Psoas muscle (tissue), 8 donors: Measurements from ENCODE around the gene CNTRL. TPM values are rescaled to one million over a fixed set of nuclear protein-coding genes. Genes with fewer than 3 reads are reported as not detected.

ENCODE experiments used
- ATAC-seq, 4 donors: fragments of 200-7000 bp; cut with Tn5 transposase; one replicate each; pipeline ENCODE4 v1.9.1; 2020; ENCODE audit warnings: moderate library complexity in 3 of 4, mild to moderate bottlenecking in 2 of 4
- DNase-seq, 2 donors: peaks; one replicate each; pipeline ENCODE4 v3.0.0-alpha.2; 2020
- H3K27ac ChIP-seq: fragments of 200-600 bp; one replicate; pipeline ENCODE4 v1.8.0; 2022
- H3K27me3 ChIP-seq, 3 donors: fragments of 200-600 bp in 1 of 3; one replicate each; pipeline versions ENCODE4 v1.6.1 to v1.8.0; 2013 to 2022; ENCODE audit warnings: low read length in 2 of 3, mild to moderate bottlenecking in 2 of 3, moderate library complexity in 1 of 3; ENCODE audit not compliant: insufficient read depth in 3 of 3
- H3K36me3 ChIP-seq, 2 donors: fragments of 200-600 bp in 1 of 2; one replicate each; pipeline versions ENCODE4 v1.6.1 to v1.8.0; 2013 to 2022; ENCODE audit warnings: low read depth in 1 of 2, mild to moderate bottlenecking in 1 of 2, moderate library complexity in 1 of 2; ENCODE audit not compliant: insufficient read depth in 1 of 2
- H3K4me1 ChIP-seq: fragments of 200-600 bp; one replicate; pipeline ENCODE4 v1.8.0; 2022
- H3K4me3 ChIP-seq: fragments of 200-600 bp; one replicate; pipeline ENCODE4 v1.8.0; 2022; ENCODE audit warnings: mild to moderate bottlenecking
- H3K9me3 ChIP-seq: fragments of 200-600 bp; one replicate; pipeline ENCODE4 v1.8.0; 2022
- WGBS, 3 donors: extraction: QIAGEN DNeasy Blood & Tissue Kit; methylation state at CpG; one replicate each; pipeline versions ENCODE4 v1.1.6 to v1.1.7; 2013; 5-methylcytosine and 5-hydroxymethylcytosine counted together
- intact Hi-C, 2 donors: fragments of 100-400 bp; cut with DNase I; formaldehyde crosslinking; loops; one replicate each; pipeline versions ENCODE4 v1.11.0 to v1.14.2; 2022
- polyA plus RNA-seq, 3 donors: library from polyadenylated mRNA; stranded (reverse); fragments of 200-250 nt; gene quantifications; one replicate each; pipeline ENCODE4 v1.2.3, GENCODE V29; 2013
- total RNA-seq, 4 donors: library from RNA; stranded (reverse); fragmentation: NEBNext Ultra II Directional in 2 of 4; extraction: Animal tissue kit (Norgen Biotek cat#: 25700) in 2 of 4; gene quantifications; one replicate each; pipeline versions ENCODE4 v1.2.1 to v1.2.4, GENCODE V29; 2021 to 2023
- TF ChIP-seq, protein P1 (sequence below): fragments of 200-600 bp; IDR thresholded peaks from one replicate; pipeline ENCODE4 v1.8.0; 2022; ENCODE audit warnings: antibody characterized with exemption
- donor health status: healthy with polysubstance abuse.
- donor health status: DM: no; HTN: no; CAD: no; lungs with moderate emphysema.
- donor health status: Bipolar disorder and iron deficiency.
- donor health status: healthy.
- donor health status: DM: yes; HTN: yes; CAD: no.
- donor health status: DM: no; HTN: no; CAD: no.
- donor health status: DM: no; HTN: no; CAD: no.
- donor health status: DM: yes; HTN: yes; CAD: no.

The CNTRL gene
- total and polyA plus RNA-seq, 7 donors: 1.00 to 2.4 (median 1.3) TPM

DNA sequence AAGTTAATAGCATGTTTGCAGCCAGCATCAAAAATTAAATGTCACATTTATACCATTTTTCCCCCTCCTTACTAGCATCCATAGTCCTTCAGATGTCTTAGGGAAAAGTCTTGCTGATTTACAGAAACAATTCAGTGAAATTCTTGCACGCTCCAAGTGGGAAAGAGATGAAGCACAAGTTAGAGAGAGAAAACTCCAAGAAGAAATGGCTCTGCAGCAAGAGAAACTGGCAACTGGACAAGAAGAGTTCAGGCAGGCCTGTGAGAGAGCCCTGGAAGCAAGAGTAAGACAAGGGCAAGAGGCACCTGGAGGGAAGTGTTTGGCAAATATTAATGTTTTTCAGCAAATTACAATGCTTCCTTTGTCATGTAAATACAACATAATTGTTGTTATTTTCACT is 66.6 kb downstream of the CNTRL start:
- Histone ChIP-seq H3K27me3 (no peaks in the 10 kb centered on the region), H3K4me3 (no peak overlapping the region), H3K4me1 (no peaks in the 10 kb centered on the region), H3K27ac (no peak overlapping the region), H3K9me3 (no peaks in the 10 kb centered on the region), H3K36me3 (peaks cover 3 to 91% of the 10 kb centered on the region in 2 donors)
- WGBS, 3 donors: 87 to 91% (median 89%) methylated on average over 1 of the region's 1 CpG
- intact Hi-C loops: no loop called here
- ATAC-seq: no peak
- no peak for DNase-seq
- TF ChIP-seq, protein P1, sequence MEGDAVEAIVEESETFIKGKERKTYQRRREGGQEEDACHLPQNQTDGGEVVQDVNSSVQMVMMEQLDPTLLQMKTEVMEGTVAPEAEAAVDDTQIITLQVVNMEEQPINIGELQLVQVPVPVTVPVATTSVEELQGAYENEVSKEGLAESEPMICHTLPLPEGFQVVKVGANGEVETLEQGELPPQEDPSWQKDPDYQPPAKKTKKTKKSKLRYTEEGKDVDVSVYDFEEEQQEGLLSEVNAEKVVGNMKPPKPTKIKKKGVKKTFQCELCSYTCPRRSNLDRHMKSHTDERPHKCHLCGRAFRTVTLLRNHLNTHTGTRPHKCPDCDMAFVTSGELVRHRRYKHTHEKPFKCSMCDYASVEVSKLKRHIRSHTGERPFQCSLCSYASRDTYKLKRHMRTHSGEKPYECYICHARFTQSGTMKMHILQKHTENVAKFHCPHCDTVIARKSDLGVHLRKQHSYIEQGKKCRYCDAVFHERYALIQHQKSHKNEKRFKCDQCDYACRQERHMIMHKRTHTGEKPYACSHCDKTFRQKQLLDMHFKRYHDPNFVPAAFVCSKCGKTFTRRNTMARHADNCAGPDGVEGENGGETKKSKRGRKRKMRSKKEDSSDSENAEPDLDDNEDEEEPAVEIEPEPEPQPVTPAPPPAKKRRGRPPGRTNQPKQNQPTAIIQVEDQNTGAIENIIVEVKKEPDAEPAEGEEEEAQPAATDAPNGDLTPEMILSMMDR: no peak

DNA sequence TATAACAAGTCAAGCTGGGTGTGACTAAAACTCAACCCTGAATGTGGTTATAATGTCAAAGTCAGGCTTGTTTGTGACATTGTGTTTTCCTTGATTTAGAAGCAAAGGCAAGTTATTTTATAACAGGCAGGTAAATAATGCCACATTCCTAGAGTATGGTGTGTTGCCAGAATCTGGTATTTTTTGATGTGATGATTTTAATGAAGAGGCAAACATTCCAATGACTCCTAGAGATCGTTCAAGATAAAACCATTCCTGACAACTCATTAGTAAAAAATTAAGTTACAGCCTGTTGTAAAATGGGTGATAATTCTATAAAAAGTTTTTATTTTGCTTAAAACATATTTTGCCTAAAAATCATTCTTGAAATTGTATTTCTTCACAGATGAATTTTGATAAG is 67.0 kb downstream of the CNTRL start:
- intact Hi-C loops: no loop called here
- TF ChIP-seq, protein P1: no peak
- 89 to 94% (median 93%) methylated on average over 1 of the region's 1 CpG for WGBS, 3 donors

DNA sequence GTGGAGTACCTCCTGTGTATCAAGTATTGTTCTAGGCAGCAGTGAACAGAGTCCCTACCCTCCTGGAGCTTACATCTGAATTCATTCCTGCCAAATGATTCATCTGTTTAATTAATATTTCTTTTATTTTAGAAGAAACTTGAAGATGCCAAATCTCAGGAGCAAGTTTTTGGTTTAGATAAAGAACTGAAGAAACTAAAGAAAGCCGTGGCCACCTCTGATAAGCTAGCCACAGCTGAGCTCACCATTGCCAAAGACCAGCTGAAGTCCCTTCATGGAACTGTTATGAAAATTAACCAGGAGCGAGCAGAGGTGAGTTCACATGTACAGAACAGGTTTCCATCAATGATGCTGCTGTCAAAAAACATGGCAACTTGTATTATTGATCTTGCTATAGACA is 69.0 kb downstream of the CNTRL start:
- TF ChIP-seq, protein P1: no peak
- no peak for ATAC-seq
- Histone ChIP-seq H3K4me1 (no peaks in the 10 kb centered on the region), H3K9me3 (no peaks in the 10 kb centered on the region), H3K4me3 (no peak overlapping the region), H3K27me3 (no peaks in the 10 kb centered on the region), H3K27ac (no peak overlapping the region), H3K36me3 (peaks cover 6 to 95% of the 10 kb centered on the region in 2 donors)
- WGBS, 3 donors: 94 to 99% (median 96%) methylated on average over 2 of the region's 2 CpGs
- intact Hi-C loops: no loop called here
- no peak for DNase-seq

More for the DNA sequence above, 67.0 kb downstream of the CNTRL start:
- H3K27ac ChIP-seq: no peak overlapping the region
- H3K27me3 ChIP-seq: no peaks in the 10 kb centered on the region
- no peak for ATAC-seq
- peaks cover 3 to 95% of the 10 kb centered on the region in 2 donors for H3K36me3 ChIP-seq
- H3K4me3 ChIP-seq: no peak overlapping the region
- H3K9me3 ChIP-seq: no peaks in the 10 kb centered on the region
- DNase-seq: no peak
- H3K4me1 ChIP-seq: no peaks in the 10 kb centered on the region

DNA sequence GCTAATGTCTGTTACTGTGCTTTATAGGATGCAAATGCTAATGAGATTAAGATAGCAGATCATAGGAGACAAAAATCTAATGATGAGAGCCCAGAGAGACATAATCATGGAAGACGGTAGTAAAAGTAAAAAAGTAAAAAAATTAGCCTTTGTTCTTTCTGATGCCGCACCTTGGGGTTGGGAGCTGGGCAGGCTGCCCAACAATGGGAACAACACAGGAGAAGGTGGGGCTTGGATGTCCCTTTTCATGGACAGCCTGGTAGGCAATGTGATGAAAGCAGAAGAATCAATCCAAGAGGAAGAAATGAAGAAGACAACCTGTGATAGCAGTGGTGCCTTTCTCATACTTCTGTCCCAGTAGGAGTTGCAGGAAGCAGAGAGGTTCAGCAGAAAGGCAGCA is 69.7 kb downstream of the CNTRL start:
- Histone ChIP-seq H3K27me3 (no peaks in the 10 kb centered on the region), H3K27ac (no peak overlapping the region)
- 91 to 95% (median 93%) methylated on average over 2 of the region's 2 CpGs for WGBS, 3 donors

DNA sequence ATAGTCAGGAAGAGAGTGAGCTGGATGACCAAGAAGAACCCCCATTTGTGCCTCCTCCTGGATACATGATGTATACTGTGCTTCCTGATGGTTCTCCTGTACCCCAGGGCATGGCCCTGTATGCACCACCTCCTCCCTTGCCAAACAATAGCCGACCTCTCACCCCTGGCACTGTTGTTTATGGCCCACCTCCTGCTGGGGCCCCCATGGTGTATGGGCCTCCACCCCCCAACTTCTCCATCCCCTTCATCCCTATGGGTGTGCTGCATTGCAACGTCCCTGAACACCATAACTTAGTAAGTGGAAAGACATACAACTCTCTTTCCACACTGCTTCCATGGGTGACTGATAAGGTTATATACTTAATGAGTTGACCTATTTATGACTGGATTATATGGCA is 75.4 kb downstream of the CNTRL start:
- 43 to 62% (median 44%) methylated on average over 2 of the region's 2 CpGs for WGBS, 3 donors
- no peaks in the 10 kb centered on the region for H3K27me3 ChIP-seq
- ATAC-seq (no peak), DNase-seq (no peak)
- TF ChIP-seq, protein P1: no peak
- H3K36me3 ChIP-seq: peaks cover 3 to 76% of the 10 kb centered on the region in 2 donors
- no peaks in the 10 kb centered on the region for H3K9me3 ChIP-seq
- no peak overlapping the region for H3K4me3 ChIP-seq
- intact Hi-C loops: no loop called here
- no peaks in the 10 kb centered on the region for H3K4me1 ChIP-seq
- no peak overlapping the region for H3K27ac ChIP-seq

More for the DNA sequence above, 69.7 kb downstream of the CNTRL start:
- H3K9me3 ChIP-seq: no peaks in the 10 kb centered on the region
- ATAC-seq (no peak), DNase-seq (no peak)
- intact Hi-C loops: no loop called here
- no peaks in the 10 kb centered on the region for H3K4me1 ChIP-seq
- TF ChIP-seq, protein P1: no peak
- no peak overlapping the region for H3K4me3 ChIP-seq
- peaks cover 6 to 95% of the 10 kb centered on the region in 2 donors for H3K36me3 ChIP-seq
